ENCODE data around the gene SCUBE2.

Gene SCUBE2

GRCh38 chr11:9040410-9040809, 51.0 kb downstream of the SCUBE2 start:
- no peak overlapping the region for H2BK120ac ChIP-seq (ENCODE audit: insufficient read depth, low read length, poor library complexity)
- no peak overlapping the region for H3K4ac ChIP-seq (ENCODE audit: low read depth, low read length)
- no CpG with 5 or more reads among the region's 10 CpGs for whole genome bisulfite sequencing (ENCODE audit: extremely low coverage, insufficient coverage, insufficient read length)
- H3K36me3 ChIP-seq (ENCODE audit: control insufficient read depth in 1 of 2, insufficient read depth in 2 of 2, low read length in 2 of 2), result no peaks in the 10 kb centered on the region
- H2AFZ ChIP-seq (ENCODE audit: insufficient read depth, low read length, poor library complexity), result no peak overlapping the region
- H3K4me1 ChIP-seq (ENCODE audit: control insufficient read depth in 1 of 2, insufficient read depth in 2 of 2, low read length in 2 of 2), result no peaks in the 10 kb centered on the region
- H3K4me2 ChIP-seq (ENCODE audit: low read length), result no peak overlapping the region
- H3K4me3 ChIP-seq (ENCODE audit: low read depth, low read length), result no peak overlapping the region
- H3K14ac ChIP-seq (ENCODE audit: low read length), result no peak overlapping the region
- H3K9me3 ChIP-seq (ENCODE audit: insufficient read depth, low read depth, low read length), result peaks cover 4% of the 10 kb centered on the region
- H4K12ac ChIP-seq (ENCODE audit: low read depth, low read length), result no peak overlapping the region
- H3K18ac ChIP-seq (ENCODE audit: low read length), result no peak overlapping the region
- H3K23ac ChIP-seq (ENCODE audit: low read length), result peak overlapping the region; percentile 58
- H3K79me1 ChIP-seq (ENCODE audit: low read length), result no peaks in the 10 kb centered on the region
- no peak overlapping the region for H4K91ac ChIP-seq (ENCODE audit: low read depth, low read length)
- no peak overlapping the region for H2AK5ac ChIP-seq (ENCODE audit: low read length)
- no peak overlapping the region for H4K8ac ChIP-seq (ENCODE audit: low read depth, low read length)
- H3K27me3 ChIP-seq (ENCODE audit: insufficient read depth, low read length), result no peaks in the 10 kb centered on the region
- H3K79me2 ChIP-seq (ENCODE audit: control insufficient read depth, insufficient read depth, low read length, poor library complexity), result no peaks in the 10 kb centered on the region
- DNase-seq, result no peak
- no peak overlapping the region for H2BK5ac ChIP-seq (ENCODE audit: low read depth, low read length, poor library complexity)
- H3K9ac ChIP-seq (ENCODE audit: low read length), result no peak overlapping the region
- no peak overlapping the region for H2BK12ac ChIP-seq (ENCODE audit: low read length)
- no peak overlapping the region for H3K27ac ChIP-seq (ENCODE audit: low read depth, low read length)

GRCh38 chr11:9039863-9040262, 51.5 kb downstream of the SCUBE2 start:
- Histone ChIP-seq H2BK120ac (ENCODE audit: insufficient read depth, low read length, poor library complexity) (no peak overlapping the region), H3K4me2 (ENCODE audit: low read length) (no peak overlapping the region), H2AK5ac (ENCODE audit: low read length) (no peak overlapping the region), H3K23ac (ENCODE audit: low read length) (no peak overlapping the region), H4K8ac (ENCODE audit: low read depth, low read length) (no peak overlapping the region), H3K9me3 (ENCODE audit: insufficient read depth, low read depth, low read length) (peaks cover 4% of the 10 kb centered on the region), H3K27me3 (ENCODE audit: insufficient read depth, low read length) (no peaks in the 10 kb centered on the region), H3K18ac (ENCODE audit: low read length) (no peak overlapping the region), H3K36me3 (ENCODE audit: control insufficient read depth in 1 of 2, insufficient read depth in 2 of 2, low read length in 2 of 2) (no peaks in the 10 kb centered on the region), H3K4me3 (ENCODE audit: low read depth, low read length) (no peak overlapping the region), H2AFZ (ENCODE audit: insufficient read depth, low read length, poor library complexity) (no peak overlapping the region), H3K4me1 (ENCODE audit: control insufficient read depth in 1 of 2, insufficient read depth in 2 of 2, low read length in 2 of 2) (no peaks in the 10 kb centered on the region), H3K27ac (ENCODE audit: low read depth, low read length) (no peak overlapping the region), H3K9ac (ENCODE audit: low read length) (no peak overlapping the region), H4K12ac (ENCODE audit: low read depth, low read length) (no peak overlapping the region), H3K79me1 (ENCODE audit: low read length) (no peaks in the 10 kb centered on the region), H2BK5ac (ENCODE audit: low read depth, low read length, poor library complexity) (no peak overlapping the region), H3K79me2 (ENCODE audit: control insufficient read depth, insufficient read depth, low read length, poor library complexity) (no peaks in the 10 kb centered on the region), H3K4ac (ENCODE audit: low read depth, low read length) (no peak overlapping the region), H3K14ac (ENCODE audit: low read length) (no peak overlapping the region), H2BK12ac (ENCODE audit: low read length) (no peak overlapping the region), H4K91ac (ENCODE audit: low read depth, low read length) (no peak overlapping the region)
- WGBS (ENCODE audit: extremely low coverage, insufficient coverage, insufficient read length), result no CpG with 5 or more reads among the region's 19 CpGs
- DNase-seq, result no peak

- no CpG with 5 or more reads among the region's 9 CpGs for WGBS (ENCODE audit: extremely low coverage, insufficient coverage, insufficient read length)
- Histone ChIP-seq H3K4me2 (ENCODE audit: low read length) (no peak overlapping the region), H3K79me2 (ENCODE audit: control insufficient read depth, insufficient read depth, low read length, poor library complexity) (no peaks in the 10 kb centered on the region), H3K9ac (ENCODE audit: low read length) (no peak overlapping the region), H3K23ac (ENCODE audit: low read length) (no peak overlapping the region), H3K4me1 (ENCODE audit: control insufficient read depth in 1 of 2, insufficient read depth in 2 of 2, low read length in 2 of 2) (no peaks in the 10 kb centered on the region), H4K12ac (ENCODE audit: low read depth, low read length) (no peak overlapping the region), H3K14ac (ENCODE audit: low read length) (no peak overlapping the region), H3K18ac (ENCODE audit: low read length) (no peak overlapping the region), H2AK5ac (ENCODE audit: low read length) (no peak overlapping the region), H2BK5ac (ENCODE audit: low read depth, low read length, poor library complexity) (no peak overlapping the region), H3K27ac (ENCODE audit: low read depth, low read length) (no peak overlapping the region), H3K4ac (ENCODE audit: low read depth, low read length) (no peak overlapping the region), H2BK120ac (ENCODE audit: insufficient read depth, low read length, poor library complexity) (no peak overlapping the region), H4K8ac (ENCODE audit: low read depth, low read length) (no peak overlapping the region), H4K91ac (ENCODE audit: low read depth, low read length) (no peak overlapping the region), H3K36me3 (ENCODE audit: control insufficient read depth in 1 of 2, insufficient read depth in 2 of 2, low read length in 2 of 2) (no peaks in the 10 kb centered on the region), H3K9me3 (ENCODE audit: insufficient read depth, low read depth, low read length) (peaks cover 4% of the 10 kb centered on the region), H2BK12ac (ENCODE audit: low read length) (no peak overlapping the region), H3K79me1 (ENCODE audit: low read length) (no peaks in the 10 kb centered on the region), H3K4me3 (ENCODE audit: low read depth, low read length) (no peak overlapping the region), H2AFZ (ENCODE audit: insufficient read depth, low read length, poor library complexity) (no peak overlapping the region), H3K27me3 (ENCODE audit: insufficient read depth, low read length) (no peaks in the 10 kb centered on the region)
- DNase-seq, result peak; percentile 62 to 78
Measured at GRCh38 chr11:9039198-9039597, 52.2 kb downstream of the SCUBE2 start.

GRCh38 chr11:9038541-9038940, 52.9 kb downstream of the SCUBE2 start:
- no CpG with 5 or more reads among the region's 3 CpGs for WGBS (ENCODE audit: extremely low coverage, insufficient coverage, insufficient read length)

More at GRCh38 chr11:9038541-9038940, 52.9 kb downstream of the SCUBE2 start:
- Histone ChIP-seq H3K9ac (ENCODE audit: low read length) (no peak overlapping the region), H3K23ac (ENCODE audit: low read length) (no peak overlapping the region), H3K4me1 (ENCODE audit: control insufficient read depth in 1 of 2, insufficient read depth in 2 of 2, low read length in 2 of 2) (no peaks in the 10 kb centered on the region), H4K8ac (ENCODE audit: low read depth, low read length) (no peak overlapping the region), H3K4me3 (ENCODE audit: low read depth, low read length) (no peak overlapping the region), H3K4me2 (ENCODE audit: low read length) (no peak overlapping the region), H3K4ac (ENCODE audit: low read depth, low read length) (no peak overlapping the region), H3K36me3 (ENCODE audit: control insufficient read depth in 1 of 2, insufficient read depth in 2 of 2, low read length in 2 of 2) (no peaks in the 10 kb centered on the region), H3K79me1 (ENCODE audit: low read length) (no peaks in the 10 kb centered on the region), H4K12ac (ENCODE audit: low read depth, low read length) (no peak overlapping the region), H2BK5ac (ENCODE audit: low read depth, low read length, poor library complexity) (no peak overlapping the region), H2AK5ac (ENCODE audit: low read length) (no peak overlapping the region), H2AFZ (ENCODE audit: insufficient read depth, low read length, poor library complexity) (no peak overlapping the region), H3K27me3 (ENCODE audit: insufficient read depth, low read length) (no peaks in the 10 kb centered on the region), H3K27ac (ENCODE audit: low read depth, low read length) (no peak overlapping the region), H3K18ac (ENCODE audit: low read length) (no peak overlapping the region), H2BK12ac (ENCODE audit: low read length) (no peak overlapping the region), H3K14ac (ENCODE audit: low read length) (no peak overlapping the region), H2BK120ac (ENCODE audit: insufficient read depth, low read length, poor library complexity) (no peak overlapping the region), H4K91ac (ENCODE audit: low read depth, low read length) (no peak overlapping the region), H3K9me3 (ENCODE audit: insufficient read depth, low read depth, low read length) (peaks cover 4% of the 10 kb centered on the region), H3K79me2 (ENCODE audit: control insufficient read depth, insufficient read depth, low read length, poor library complexity) (no peaks in the 10 kb centered on the region)
- no peak for DNase-seq
